ENCODE measurements around the gene TMUB1. TPM values are rescaled to one million over a fixed set of nuclear protein-coding genes. Genes with fewer than 3 reads are reported as not detected.

Gene TMUB1
- total and polyA plus RNA-seq, 9 of the 15 experiments (the other 6 are each of a cell fraction or from before 2014, with no cell fraction given), result 0.14 to 241 (median 74.1) TPM

- TF ChIP-seq MECOM (CRISPR knock-in tag; IDR thresholded peaks at IDR 0.05) (no peak), PREB (CRISPR knock-in tag; IDR thresholded peaks at IDR 0.05) (0 out of 2 replicates have a peak, but pooled peaks have one; percentile 76), FOSL1 (tag; conservative IDR thresholded peaks at IDR 0.05) (no peak), ZNF609 (CRISPR knock-in tag; IDR thresholded peaks at IDR 0.05; ENCODE audit: borderline replicate concordance) (no peak), ZNF561 (CRISPR knock-in tag; conservative IDR thresholded peaks at IDR 0.05) (no peak), ZNF518B (CRISPR knock-in tag; IDR thresholded peaks at IDR 0.05) (no peak), ZFP1 (CRISPR knock-in tag; IDR thresholded peaks at IDR 0.05) (no peak), ZNF232 (CRISPR knock-in tag; IDR thresholded peaks at IDR 0.05) (no peak), ZNF324 (CRISPR knock-in tag; IDR thresholded peaks at IDR 0.05) (no peak), MBD2 (IDR thresholded peaks at IDR 0.05; ENCODE audit: borderline replicate concordance, low read depth) (no peak), TRIM25 (IDR thresholded peaks at IDR 0.05; ENCODE audit: borderline replicate concordance) (no peak), ZBED1 (IDR thresholded peaks at IDR 0.05) (no peak), HMG20A (CRISPR knock-in tag; conservative IDR thresholded peaks at IDR 0.05) (no peak), TCF15 (CRISPR knock-in tag; IDR thresholded peaks at IDR 0.05) (no peak), ZNF77 (CRISPR knock-in tag; IDR thresholded peaks at IDR 0.05) (no peak), ZNF253 (CRISPR knock-in tag; conservative IDR thresholded peaks at IDR 0.05) (no peak), CEBPB (tag; IDR thresholded peaks at IDR 0.05) (no peak)
Measured at GRCh38 chr7:151110941-151111645, 27.8 kb upstream of the TMUB1 start (continued).

All from K562 (cell line).